Measurements from ENCODE around the gene TUBA3E.
"Not testable (repeated sequence)": the region's sequence is repeated elsewhere in the genome, so short reads cannot be mapped to it uniquely, and the experiment has no call there.

DNA sequence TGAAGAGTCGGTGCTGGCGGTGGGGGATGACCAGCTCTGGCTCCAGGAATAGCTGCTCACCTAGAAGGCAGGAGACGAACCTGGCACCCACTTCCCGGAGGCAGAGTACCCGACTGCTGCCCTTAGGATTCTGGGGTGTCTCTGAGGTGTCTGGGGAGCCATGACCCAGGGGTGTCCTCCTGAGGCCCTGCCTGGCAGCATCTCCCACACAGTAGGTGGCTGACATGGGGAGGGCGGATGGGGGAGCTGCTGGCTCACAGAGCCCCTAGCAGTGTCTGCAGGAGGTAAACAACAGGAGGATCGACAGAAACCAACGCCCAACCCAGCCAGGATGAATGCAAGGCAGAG, 43.8 kb downstream of the TUBA3E start:
- not testable (repeated sequence) for TF ChIP-seq TAF1 (IDR thresholded peaks at IDR 0.05; ENCODE audit: borderline replicate concordance, low read depth, low read length); POLR2A (IDR thresholded peaks at IDR 0.05; ENCODE audit: low read depth, low read length); POLR2AphosphoS5 (IDR thresholded peaks at IDR 0.05; ENCODE audit: low read depth, low read length)
